Endothelial cell of hepatic sinusoid (primary cell): ENCODE data around the gene NLRP5.

Experiments used
- in situ Hi-C: cut with HindIII; loops from 2 replicates; pipeline ENCODE4 v1.10.0; 2017; ENCODE audit warnings: low sequenced_read_pairs

The NLRP5 gene

GRCh38 chr19:56069642-56070041 is 83.1 kb downstream of the NLRP5 start:
- in situ Hi-C loops, result loop anchor here (5.0 to 10.0 kb wide), 2 partner anchors 103 to 135 kb away; partner anchors contain the start of gene ZSCAN5C

DNA sequence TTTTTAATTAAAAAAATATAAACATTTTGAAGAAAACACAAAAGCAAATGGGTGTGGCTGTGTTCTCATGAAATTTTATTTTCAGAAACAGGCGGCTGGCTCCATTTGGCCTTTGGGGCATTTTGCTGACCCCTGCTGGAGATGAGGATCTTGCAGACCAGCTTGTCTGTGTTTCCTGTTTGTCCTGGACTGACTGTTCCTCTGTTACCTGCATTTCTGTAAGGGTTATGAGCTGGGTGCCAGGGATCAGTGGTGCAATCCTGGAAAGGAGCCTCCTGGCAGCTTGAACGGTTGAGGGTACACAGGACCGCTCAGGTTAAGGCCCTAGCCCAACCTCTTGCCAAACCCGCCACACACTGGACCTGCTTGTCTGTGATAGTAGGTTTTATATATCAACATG is 84.6 kb downstream of the NLRP5 start:
- in situ Hi-C loops, result no loop called here

DNA sequence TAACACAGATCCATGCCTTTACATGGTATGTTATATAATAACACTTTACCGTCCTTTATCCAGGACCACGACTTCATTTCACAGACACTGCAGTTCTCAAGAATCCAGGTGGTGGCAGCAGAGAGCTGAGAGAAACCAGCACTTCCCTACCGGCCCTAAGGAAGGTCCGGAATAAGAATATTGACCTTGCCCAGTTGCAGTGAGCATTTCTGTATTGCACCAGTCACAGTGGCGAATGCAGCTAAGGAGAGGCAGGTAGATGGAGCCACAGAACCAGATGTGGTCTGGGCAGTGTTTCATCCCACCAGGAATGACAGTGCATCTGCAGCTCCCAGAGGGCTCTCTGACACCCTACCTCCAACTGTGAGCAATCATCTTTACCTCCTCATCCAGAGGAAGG is 89.9 kb downstream of the NLRP5 start:
- in situ Hi-C loops, result no loop called here

GRCh38 chr19:56079609-56080008 is 93.0 kb downstream of the NLRP5 start:
- in situ Hi-C loops, result no loop called here

GRCh38 chr19:56080669-56081401 is 94.3 kb downstream of the NLRP5 start:
- in situ Hi-C loops, result no loop called here

DNA sequence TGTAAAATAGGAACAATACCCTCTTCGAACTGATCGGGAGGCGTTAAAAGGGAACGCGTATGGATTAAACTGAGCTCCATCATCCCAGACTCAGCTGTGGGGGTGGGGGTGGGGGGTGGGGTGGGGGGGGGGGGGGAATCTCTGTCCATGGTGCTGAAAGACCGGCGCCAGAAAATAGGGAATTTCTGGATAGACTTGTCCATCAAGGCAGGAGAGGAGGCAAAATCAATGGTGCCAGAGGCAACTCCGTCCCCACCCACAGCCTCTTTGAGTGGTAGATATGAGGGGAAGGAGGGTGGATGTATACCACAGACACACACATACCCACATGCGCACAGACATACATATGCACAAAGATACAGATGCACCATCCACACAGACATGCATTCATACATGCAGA is 97.1 kb downstream of the NLRP5 start:
- in situ Hi-C loops, result no loop called here

DNA sequence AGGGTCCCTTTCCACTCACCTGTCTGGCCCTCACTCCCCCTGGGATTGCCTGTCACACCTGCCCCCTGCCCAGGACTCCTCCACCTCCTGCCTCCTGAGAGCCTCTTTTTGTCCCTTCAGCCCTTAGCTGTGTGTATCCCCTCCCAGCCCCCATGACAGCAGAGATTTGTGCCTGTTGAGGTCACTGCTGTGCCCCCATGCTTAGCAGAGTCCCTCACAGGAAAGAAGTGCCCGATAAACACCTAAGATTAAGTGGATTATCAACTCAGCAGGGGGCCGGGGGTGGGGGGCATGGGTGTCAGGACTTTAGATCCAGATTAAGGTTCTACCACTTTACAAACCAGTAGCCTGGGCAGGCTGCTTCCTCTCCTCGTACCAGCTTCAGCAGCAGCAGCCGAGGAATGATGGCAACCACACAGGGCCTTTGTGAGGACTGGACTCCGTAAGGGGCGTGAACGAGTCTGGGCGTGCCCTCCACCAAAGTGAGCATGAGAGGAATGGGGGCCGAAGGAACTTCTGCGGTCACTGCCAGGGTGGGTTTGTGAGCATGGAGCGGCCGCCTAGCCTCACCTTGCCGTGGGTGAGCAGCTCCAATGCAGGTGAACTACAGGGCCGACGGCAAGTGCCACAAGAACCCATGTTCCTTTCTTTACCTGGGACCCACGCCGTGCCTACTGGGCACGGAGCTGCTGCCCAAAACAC is 98.4 kb downstream of the NLRP5 start:
- in situ Hi-C loops, result no loop called here

DNA sequence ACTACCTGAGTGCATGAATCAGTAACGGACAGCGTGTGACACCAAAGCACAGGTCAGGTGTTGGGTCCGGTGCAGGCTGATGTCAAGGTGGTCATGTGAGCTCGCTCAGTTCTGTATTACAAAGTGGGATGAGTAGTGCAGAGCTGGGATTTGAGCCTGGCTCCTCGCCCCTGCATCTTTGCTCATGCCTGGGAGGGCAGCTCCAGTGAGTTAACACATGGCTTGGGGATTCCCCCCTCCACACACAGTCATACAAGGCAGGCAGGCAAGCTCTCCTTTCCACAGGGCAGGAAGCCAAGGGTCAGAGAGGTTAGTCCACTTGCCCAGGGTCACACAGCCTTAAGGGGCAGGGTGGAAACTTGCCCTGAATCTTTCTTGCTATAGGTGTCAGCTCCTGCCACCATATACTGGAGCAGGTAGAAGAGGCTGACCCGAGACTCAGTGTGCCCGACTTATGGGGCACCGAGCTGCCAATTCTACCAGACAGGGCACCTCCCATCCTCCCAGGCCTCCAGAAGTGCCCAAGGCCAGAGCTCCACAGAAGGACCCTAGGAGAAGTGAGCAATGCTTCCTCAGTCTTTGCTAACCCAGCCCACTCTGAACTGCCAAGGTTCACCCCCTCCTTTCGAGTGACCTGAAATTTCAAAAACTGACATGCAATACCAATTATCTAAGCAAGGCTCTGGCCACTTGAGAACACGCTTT is 99.1 kb downstream of the NLRP5 start:
- in situ Hi-C loops, result no loop called here

DNA sequence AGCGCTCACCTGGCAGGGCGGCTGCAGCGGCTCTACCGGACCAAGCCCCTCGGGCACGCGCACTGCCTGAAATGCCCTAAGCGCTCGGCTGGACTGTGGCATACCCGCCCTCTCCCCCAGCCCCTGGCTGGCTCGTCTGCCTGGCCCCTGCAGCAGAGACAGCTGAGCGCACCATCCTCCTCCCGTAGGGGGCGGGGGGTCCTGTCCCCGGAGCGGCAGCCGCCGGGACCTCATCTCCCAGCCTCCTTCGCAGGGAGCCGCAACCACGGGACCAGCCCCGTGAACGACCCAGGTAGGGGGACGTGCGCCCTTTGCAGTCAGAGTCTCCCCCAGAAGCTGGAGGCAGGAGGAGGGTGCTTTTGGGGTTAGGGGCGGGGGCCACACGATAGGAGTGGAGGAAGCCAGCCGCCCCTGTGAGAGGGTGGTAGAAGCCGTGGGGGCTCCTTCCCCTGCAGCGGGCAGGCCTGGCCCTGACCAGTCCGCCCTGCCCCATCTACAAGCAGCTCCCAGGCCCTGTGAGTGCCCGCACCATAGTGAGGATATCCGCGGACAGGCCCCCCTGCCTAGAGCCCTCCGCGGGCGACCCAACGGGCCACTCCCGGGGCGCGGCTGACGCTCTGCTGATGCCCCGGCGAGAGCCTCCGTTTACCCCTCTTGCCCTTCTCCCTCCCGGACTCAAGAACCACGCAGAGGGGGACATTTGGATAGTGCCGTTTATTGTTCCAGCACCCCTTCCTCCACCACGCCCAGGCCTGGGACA is 100.3 kb downstream of the NLRP5 start:
- in situ Hi-C loops, result no loop called here

DNA sequence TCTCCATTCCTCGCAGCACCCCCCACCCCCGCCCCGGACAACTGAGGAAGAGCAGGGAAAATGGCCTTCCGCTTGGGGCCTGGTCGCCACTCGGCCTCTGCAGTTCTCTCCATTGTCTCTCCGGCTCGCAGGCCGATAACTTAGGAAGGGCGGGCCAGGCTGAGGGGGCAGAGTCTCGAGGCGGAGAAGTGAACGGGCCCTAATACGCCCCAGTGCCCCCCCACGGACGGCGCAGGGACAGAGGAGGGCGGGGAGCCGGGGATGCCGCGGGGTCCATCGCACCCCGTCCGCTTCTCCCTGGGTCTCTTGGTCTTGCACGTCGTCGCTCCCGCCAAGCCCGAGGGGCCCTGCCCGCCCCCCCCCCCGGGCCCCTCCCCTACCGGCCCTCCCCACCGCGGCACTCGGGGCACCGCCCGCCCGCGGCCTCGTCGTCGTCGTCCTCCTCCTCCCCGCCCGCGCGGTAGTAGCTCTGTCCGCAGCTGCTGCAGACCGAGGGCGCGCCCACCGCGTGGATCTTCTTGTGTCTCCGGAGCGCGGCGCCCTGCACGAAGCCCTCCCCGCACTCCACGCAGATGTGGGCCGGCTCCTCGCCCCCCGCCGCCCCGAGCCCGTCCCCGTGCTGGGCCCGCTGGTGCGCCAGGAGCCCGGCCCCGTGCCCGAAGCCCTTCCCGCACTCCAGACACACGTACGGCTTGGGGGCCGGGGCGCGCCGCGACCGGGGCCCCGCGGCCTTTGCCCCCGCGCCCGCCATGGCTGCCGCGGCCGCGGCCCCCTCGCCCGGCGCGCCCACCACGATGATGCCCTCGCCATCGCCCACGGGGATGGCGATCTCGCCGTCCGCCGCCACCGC is 101.3 kb downstream of the NLRP5 start:
- in situ Hi-C loops, result no loop called here

GRCh38 chr19:56088497-56089215 is 102.1 kb downstream of the NLRP5 start:
- in situ Hi-C loops, result no loop called here

DNA sequence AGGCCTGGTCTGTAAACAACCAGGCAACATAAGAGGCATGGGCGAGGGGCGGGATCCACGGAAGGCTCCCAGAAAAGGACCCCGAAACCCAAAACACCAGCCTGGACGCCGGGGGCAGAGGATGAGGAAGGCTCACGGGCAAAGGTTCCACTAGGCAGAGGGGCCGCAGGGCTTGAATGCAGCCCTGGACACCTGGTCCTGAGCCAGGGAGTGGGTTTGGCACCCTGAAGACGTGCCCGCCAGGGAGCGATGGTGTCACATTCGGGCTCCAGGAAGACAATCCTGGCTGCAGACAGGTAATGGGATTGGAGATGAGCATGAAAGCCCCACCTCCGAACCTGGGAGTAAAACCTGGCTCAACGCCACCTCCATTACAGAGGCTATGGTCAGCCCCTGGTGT is 102.8 kb downstream of the NLRP5 start:
- in situ Hi-C loops, result no loop called here

- in situ Hi-C loops, result no loop called here
These were observed 104.5 kb downstream of the NLRP5 start for GRCh38 chr19:56091066-56091490.

DNA sequence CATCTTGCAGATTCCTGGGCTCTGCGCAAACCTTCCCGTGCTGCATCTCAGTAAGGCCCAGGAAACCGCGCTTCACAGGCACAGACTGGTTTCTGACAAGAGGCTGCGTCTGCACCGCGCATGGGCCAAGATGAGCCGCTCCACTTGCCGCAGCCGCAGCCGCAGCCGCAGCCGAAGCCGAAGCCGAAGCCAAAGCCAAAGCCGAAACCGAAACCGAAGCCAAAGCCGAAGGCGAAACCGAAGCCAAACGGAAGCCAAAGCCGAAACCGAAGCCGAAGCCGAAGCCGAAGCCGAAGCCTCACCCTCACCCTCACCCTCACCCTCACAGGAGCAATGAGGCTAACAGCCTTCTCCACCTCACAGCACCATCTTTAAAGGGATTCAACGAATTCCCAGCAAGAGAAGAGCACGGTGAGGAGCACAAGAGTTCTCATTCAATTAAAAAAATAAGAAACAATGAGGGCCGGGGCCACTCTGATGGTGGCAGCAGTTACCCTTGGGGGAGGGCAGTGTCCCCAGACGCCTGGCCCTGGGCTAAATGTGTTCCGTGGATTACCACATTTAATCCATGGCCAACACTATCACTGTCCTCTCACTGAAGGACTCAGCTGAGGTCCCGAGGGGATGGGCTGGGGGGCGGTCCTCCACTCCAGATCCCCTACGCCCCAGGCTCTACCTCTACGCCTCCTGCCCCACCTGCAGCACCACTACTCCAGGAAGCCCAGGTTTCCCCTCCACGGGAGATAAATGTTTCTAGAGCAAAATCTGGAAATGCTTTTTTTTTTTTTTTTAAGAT is 105.4 kb downstream of the NLRP5 start:
- in situ Hi-C loops, result no loop called here

- in situ Hi-C loops, result no loop called here
These were observed 106.4 kb downstream of the NLRP5 start for GRCh38 chr19:56092685-56093631.

GRCh38 chr19:56094449-56094848 is 107.9 kb downstream of the NLRP5 start:
- in situ Hi-C loops, result no loop called here

- in situ Hi-C loops, result loop anchor here (5.0 kb wide), 3 partner anchors 61 to 161 kb away; no protein-coding TSS in a partner anchor
These were observed 110.1 kb downstream of the NLRP5 start for GRCh38 chr19:56096665-56097064.
